ENCODE results near the gene FGF16.
A peak's percentile ranks its signal among the peaks of the same experiment; 100 is the strongest.
"Not testable (repeated sequence)": the region's sequence is repeated elsewhere in the genome, so short reads cannot be mapped to it uniquely, and the experiment has no call there.

FGF16 gene

DNA sequence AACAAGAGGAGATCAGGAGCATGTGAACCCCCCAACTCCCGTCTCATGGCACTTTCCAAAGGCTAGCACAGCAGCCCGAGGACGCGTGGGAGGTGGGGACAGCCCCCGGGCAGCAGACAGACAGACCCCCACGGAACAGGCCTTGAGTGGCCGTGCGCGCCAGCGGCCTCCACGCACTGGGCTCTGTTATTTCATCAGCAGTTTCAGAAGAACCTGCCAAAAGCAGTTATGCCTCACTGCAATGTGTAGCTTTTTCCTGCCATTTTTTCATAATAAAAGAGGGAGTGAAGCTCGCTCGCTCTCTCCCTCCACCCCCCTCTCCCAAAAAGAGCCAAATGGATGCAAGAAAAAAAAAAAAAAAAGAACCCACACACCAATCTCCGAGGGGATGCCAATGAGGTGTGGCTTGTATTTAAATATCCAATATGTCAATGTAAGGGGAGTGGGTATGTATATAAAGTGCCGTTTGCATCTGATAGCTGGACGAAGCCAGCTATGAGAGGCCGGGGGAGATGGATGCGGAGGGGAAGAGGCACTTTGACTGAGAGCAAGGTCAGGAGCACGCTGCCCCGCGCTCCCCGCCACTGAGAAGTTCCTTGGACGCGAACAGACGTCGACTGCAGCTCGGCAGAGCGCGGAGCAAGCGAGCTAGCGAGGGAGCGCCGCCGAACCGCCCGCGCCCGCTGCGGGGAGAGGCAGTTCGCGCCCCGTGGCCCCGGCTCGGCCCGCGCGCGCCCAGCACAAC lies at the start of gene FGF16:
TSS of gene FGF16 (plus strand) at position 482 of the 745 bp plus-strand sequence. CDS start 286 bp downstream, outside the sequence.
- peak in 1 of 2 donors; percentile 26 for DNase-seq

DNA sequence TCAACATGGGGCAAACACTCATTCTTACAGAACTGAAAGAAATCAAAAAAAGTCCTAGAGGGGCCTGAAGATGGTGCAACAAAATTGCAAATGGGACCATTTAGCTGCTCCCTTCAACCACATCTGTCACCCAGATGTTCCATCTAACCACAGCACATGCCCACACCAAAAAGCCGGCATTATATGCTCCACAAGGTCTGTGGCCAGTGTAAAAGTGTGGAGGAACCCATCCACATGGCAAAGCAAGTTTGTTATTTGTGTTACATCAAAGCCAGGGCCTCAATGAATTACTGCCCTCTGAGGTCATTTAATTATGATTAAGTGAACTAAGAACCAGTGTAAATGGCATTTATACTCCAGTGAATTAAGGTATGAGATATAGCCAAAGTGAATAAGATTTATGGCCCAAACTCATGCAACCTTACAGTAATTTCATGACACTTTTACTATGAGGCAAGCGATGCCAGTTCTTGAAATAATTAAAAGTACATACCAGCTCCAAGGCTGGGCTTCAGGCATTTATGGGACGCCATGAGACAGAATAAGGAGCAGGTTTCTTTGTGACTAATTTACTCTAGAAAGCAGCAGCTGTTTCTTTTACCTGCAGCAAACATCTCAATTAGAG lies 48.7 kb upstream of the FGF16 start:
- no peak for DNase-seq

DNA sequence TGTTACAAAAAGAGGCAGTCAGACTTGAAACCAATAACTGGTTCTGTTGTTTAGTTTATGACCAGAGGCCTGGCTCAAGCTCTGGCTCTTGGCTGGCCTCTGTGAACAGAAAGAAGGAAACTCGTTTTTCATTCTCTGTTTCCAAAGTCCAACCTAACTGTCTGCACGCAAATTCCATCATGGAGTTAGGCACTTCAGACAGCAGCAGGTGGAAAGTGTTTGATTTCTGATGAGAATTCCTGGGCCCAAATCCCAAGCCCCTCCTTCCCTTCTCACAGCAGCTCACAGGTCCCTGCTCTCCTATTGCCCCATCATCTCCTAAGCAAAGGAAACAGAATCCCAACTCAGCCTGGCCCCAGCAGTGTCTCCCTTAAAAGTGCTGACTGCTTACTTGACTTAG lies 42.8 kb upstream of the FGF16 start:
- no peak for DNase-seq

DNA sequence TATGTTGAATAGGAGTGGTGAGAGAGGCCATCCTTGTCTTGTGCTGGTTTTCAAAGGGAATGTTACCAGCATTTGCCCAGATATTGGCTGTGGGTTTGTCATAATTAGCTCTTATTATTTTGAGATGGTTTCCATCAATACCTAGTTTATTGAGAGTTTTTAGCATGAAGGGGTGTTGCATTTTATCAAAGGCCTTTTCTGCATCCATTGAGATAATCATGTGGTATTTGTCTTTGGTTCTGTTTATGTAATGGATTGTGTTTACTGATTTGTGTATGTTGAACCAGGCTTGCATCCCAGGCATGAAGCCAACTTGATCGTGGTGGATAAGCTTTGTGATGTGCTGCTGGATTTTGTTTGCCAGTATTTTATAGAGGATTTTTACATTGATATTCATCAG lies 39.4 kb upstream of the FGF16 start:
- not testable (repeated sequence) for DNase-seq

DNA sequence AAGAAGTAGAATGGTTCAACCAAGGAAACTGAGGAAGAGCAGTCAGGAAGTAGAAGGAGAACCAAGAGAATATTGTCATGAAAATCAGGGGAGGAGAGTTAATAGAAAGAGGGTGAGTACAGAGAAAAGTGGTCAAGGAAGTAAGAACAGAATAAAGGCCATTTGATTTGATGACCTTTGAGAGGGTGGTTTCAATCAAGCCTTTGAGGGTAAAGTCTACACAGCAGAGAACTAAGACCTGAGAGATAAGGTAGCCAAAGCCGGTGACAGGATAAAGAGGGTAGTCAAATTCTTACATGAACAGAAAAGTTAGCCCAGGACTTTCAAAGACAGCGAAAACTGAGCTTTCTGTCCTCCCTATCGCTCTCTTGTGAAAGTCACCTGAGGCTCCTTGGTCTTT lies 34.6 kb upstream of the FGF16 start:
- no peak for DNase-seq

DNA sequence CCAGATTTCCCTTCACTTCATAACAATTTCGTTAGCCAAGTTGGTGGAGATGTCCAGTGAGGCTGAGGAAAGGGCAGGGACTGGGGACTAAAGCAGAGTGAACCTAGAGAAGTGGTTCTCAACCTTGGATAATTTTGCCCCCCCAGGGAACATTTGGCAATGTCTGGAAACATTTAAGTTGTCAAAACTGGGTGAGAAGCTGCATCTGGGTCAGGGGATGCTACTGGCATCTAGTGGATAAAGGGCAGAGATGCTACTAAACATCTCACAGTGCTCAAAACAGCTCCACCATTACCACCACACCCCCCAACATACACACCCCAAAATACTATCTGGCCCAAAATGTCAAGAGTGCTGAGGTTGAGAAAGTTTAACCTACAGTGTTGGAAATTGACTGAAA lies 32.0 kb upstream of the FGF16 start:
- DNase-seq: no peak

DNA sequence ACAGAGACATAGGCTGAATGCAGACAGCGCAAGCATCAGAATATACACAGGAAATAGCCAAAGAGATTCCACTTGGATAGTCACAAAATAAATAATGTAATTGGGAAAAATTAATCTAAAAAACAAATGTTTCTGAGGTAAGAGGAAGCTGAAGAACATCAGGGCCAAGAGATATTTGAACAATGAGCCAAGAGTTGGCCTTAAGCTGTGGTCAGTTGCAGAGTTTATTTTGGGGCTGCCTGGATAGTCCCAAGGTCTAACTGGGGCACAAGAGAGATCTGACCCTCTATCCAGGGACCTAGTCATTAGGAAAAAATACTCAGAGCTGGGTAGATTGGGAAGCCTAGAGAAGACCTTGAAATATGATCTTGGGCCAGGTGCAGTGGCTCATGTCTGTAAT lies 31.3 kb upstream of the FGF16 start:
- DNase-seq: no peak

DNA sequence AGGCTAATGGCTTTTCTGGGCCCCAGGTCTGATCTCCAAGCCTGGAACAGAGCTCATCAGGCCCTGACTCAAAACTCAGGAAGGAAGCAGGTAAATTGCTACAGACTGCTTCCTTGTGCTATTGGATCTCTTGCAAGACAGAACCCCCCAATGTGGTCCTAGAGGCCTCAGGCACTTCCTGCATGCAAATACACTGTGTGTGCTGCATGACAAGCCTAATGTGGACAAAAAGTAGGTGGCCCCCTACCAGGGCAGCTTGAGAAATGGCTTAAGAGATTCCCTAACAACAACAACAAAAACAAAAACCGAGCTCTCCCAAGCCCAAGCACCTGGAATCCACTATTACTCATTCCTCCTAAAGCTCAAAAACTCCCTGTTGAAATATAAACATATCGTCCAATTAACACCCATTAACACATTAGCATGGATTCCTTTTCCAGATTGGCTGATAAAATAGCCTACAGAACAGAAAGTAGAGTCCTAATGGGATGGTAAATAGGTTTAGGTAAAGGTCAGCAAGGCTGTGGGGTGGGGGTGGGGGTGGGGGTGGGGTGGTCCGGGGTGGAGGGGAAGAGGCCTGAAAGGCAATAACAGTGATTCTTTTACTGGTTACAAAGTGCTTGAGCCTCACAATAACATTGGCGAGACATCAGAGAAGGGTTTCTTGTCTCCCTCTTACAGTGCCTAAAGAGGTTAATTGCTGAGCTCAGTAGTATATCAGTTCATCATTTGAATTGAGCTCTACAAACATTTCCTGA lies 24.1 kb upstream of the FGF16 start:
- DNase-seq: no peak

DNA sequence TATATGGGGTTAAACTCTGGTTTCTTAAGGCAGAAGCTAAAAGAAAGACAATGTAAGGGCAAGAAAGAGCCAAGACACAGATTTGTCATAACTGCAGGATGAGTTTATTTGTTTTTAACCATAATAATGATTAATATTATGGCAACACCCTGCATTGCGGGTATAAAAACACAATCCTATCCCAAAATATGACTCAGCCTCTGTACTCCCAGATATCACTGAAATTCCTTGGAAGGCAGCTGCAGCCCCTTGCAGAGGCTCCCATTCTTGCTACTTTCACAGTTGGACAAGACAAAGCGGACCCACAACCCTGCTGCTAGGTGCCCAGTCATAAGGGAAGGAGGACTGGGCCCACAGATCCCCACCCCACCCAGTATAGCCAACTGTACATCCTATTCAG lies 20.4 kb upstream of the FGF16 start:
- no peak for DNase-seq

DNA sequence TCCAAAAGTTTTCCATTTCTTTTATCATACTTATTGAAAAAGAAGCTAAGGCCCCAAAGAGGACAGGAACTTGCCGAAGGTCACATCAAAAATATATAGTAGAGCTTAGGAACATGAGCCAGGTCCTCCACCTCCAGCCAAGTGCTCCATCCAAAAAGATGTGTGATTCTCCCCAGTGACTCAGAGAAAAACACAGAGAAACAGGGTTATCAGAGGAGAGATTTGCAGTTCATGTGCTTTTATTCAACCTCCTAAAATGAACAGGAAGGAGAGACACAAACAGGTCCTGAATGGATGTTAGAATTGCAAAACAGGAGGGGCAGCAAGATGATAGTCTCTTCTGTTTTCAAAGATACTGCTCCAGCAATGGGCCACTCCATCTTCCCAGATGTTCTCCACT lies 19.6 kb upstream of the FGF16 start:
- DNase-seq: no peak

DNA sequence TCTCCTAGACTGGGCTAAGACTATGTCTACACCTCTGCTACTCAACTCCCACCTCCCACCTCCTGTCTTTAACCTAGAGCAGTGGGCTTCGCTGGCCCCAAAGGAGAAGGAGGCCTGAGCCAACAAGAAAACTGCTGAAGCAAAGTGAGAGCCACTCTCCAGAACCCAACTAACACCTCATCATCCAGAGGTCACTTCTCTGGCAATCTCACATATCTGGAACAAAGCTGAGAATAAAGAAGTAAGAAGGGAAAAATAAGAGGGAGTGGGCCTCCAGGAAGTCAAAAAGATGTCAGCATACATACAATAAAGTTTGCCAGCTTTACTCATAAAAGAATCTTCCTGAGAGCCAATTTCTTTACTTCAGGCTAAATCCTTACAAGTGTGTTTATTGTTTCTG lies 18.6 kb upstream of the FGF16 start:
- DNase-seq: no peak

DNA sequence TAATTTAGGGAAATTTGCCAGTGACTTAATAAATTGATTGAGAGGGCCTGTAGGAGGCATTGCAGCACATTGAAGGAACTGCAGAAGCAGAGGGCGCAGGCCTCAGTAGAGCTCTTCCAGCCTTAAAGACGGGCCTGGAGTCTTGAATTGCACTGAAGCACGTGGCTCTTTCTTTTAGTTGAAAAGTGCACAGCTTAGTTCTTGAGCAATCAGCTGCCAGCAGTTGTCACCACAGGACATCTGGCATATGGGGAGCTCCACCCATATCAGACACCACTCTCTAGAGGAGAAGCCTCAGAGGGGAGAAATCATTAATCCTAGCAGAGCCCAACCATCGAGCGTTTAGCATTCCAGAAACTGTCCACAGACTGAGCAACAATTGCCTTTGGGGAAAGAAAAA lies 16.0 kb upstream of the FGF16 start:
- no peak for DNase-seq

DNA sequence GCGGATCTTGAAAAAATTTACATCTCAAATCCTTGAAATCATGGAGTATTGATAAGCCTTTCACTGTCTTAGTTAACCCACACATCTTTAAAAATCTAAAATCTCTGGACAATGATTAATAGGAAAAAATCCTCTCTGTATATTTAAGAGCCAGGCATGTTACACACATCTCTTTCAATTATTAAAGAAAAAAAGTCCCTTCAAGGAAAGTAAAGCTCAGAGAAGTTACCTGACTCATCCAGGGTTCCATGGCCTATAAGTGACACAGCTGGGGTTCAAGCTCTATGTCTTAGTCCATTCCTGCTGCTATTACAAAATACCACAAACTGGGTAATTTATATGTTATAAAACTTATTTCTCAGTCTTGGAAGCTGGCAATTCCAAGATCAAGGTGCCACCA lies 14.2 kb upstream of the FGF16 start:
- DNase-seq: no peak

DNA sequence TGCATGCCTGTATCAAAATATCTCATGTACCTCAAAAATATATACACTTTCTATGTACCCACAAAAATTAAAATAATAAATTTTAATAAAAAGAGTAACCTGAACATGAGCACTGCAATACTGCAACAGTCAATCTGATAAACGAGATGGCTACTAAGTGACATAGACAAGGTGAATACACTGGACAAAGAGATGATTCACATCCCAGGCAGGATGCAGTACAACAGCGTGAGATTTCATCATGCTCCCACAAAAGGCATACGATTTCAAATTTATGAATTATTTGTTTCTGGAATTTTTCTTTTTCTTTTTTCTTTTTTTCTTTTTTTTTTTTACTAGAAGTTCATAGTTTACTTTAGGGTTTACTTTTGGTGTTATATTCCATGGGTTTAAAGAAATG lies 12.2 kb upstream of the FGF16 start:
- DNase-seq: no peak

DNA sequence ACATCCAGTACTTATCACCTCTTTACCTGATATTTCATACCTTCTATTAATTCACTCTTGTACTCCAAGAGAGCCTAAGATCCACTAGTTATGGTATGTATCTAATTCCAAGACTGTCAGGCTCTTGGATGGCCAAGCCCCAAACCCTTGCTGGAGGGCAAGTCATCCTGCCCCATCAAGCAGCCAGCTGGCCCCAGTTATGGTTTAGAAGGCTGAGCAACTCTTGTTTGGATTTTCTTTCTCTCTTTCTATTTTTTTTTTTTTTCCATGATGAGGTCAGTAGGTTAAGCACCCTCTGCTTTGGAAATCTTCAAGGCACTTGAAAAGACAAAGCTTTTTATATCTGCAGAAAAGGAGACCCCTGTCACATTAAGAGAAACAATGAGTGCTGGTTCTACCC lies 10.9 kb upstream of the FGF16 start:
- DNase-seq: no peak

DNA sequence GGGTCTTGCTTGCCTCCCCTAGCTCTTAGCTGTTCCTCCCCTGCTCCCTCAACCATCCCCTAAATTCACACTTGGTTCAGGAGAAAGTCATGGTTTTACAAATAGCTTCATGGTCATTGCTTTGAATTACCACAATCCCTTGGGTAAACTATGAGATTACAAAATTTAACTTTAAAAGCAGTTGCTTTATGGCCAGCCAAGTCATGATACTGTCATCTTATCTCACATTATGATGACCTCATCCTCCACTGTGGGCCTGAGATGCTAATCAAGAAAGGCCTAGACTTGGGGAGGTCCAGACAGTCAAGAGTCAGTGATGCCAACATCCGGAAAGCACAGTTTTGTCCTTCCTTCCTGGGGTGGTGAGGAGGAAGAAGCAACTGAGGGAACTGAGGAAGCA lies 10.5 kb upstream of the FGF16 start:
- DNase-seq: no peak

DNA sequence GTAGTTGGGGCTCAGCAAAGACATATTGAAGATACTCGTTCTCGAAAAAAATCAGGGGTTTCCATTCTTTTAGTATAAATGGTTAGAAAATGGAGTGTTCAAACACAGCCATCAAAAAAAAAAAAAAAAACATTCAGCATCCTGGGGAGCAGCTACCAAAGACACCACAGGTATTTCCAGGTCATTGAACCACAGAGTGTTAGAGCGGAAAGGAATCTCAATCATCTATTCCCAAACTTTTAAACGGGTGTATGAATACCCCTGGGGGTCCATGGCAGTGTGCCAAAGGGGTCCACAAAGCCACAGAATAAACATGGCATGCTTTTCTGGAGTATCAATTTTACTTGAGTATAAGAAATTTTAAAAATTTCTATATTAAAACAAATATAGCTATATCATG lies 6.9 kb upstream of the FGF16 start:
- no peak for DNase-seq

DNA sequence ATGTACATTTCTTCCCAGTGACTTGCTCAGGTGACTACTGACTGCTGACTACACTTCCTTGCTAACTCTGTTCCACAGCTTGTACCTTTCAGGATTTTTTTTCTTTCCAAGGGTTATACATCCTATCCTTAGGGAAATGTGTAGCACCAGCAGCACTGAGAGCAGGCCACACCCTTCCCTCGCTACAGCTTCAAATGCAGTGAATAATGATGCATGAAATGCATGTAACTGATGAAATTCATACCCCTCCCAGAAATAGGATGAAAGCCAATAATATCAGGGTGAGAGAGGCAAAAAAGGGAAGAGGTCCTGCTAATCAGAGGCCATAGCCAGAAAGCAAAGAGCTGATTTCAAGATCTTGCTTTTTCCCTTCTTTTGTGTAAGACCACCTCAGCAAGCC lies 6.2 kb upstream of the FGF16 start:
- DNase-seq: no peak

DNA sequence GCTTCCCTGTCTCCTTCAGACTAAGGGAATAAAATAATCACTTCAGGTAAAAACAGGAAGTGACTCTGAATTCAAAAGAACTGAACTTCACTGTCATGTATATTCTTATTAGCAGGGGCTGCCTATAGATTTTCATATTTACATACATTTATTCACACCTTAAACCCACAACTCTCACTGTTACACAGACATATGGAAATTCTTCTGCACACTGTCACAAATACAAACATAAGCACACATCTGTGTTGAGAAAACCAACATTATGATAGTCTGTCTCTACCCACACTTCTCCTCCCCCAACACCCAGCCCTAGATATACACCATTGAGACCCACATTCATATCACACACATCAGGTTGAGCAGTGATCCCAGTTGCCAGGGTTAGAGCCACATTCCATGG lies 5.7 kb upstream of the FGF16 start:
- DNase-seq: no peak

DNA sequence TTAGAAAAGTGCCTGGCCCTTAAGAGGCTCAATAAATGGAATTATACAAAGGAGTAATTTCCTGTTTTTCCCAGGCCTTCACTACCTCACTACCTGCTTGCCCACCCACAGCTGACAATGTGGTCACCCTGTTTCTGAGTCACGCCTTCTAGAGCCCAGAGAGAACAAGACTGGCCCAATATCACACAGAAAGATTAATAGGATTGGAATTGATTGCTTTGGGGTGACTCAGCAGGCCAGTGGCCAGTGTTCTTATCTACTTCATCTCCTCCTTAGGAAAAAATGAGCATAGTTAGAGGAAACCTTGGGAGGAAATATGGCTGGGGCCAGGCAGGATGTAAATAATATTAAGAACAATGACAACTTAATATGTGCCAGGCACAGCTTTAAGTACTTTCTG lies 4.5 kb upstream of the FGF16 start:
- DNase-seq: no peak

DNA sequence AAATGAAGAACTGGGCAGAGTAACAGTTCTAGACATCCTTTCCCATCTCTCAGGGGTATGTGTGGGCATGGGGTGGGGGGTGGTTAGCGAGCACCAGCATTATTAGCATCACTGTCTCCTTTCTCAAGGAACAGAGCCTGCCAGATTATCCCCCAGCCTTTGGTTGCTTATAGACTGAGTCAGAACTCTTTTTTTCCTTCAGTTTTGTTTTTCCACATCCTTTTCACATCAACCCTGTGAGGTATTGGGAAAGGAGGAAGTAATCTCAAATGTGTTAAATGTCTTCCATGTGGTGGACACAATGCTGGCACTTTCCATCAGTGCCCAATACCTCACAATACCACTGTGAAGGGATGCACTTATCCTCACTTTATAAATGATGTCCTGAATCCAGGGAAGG lies 3.1 kb upstream of the FGF16 start:
- DNase-seq: no peak

DNA sequence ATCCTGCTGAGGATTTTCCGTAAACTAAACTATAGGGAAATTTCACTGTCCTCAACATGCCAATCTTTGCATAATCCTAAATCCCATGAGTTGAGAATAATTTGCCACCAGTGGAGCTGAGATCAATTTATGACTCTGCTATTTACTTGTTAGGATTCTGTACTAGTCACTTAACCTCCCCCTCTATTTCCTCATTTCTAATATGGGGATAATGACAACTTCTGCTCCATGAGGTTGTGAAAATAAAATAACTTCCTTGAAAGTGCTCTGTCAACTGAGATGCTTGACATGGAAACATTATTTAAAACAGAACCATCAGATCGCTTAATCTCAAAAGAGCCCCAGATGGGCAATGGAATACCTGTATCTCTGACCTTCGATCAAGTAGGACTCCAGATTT lies 2.6 kb upstream of the FGF16 start:
- DNase-seq: no peak

DNA sequence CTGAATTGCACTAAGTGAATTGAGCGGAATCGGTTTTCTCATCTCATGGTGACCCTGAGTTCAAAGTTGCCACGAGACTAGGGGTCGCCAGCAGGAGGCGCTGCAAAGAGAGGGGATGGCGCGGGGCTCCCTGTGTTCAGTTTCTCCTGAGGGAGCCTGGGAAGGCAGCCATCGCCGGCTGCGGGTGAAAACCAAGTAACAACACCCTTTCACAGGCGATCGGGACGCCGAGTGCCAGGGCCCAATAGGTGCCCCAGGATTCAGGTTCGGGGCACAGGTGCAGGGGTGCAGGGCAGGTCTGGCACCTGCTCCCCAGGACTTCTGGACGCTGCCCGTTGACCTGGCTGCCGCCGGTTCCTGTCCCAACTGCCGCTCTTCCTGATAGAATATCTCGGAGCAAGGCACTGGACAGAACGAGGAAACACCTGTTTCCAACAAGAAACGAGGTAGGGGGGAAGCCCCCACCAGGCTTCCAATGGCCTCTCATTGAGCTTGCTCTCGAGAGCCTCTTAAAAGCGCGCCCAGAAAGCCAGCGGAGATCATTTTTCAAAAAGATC lies 1.1 kb upstream of the FGF16 start:
- peak in 1 of 2 donors; percentile 37 for DNase-seq

Measured in stimulated activated CD4-positive, alpha-beta T cell treated with anti-CD3 and anti-CD28 coated beads, Interleukin-2, amount 100 ng/mL, for 24 hours (primary cell).